Measurements from ENCODE around the gene SMIM41.
A peak's percentile ranks its signal among the peaks of the same experiment; 100 is the strongest.

SMIM41 gene

DNA sequence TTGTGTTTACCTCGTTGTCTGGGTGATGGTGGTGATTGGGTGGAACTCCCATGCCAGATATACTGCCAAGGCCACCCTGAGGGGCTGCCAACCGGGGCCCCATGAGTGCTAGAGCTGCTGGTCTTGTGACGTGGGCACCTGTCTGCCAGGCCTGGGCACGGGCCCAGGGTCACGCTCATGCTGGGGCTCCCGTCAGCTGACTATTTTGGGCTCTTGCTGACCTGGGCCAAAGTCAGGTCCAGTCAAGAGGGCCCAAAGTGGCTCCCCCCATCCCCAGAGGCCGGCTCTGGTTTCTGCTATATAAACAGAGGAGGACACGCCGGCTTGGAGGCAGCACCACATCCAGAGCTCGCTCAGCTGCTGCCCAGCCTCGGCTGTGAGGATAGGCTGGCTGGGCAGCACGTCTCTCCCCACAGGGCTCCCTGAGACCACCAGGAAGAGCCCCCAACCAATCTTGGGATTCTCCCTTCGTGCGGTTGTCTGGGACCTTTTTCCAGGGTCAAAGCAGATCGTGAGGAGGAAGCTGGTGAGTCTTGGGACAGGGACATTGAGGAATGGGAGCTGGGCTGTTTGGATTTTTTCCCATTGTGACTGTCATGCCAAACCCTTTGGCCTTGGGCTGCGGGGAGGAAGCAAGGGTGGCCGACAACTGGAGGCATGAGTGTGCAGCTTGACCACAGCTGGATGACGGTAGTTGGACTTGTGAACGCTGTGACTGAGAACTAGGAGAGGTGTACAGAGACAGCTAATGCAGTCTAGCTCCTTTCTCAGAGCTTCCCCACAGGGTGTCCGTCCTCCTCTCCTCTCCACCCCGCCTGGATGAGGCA is 35.9 kb upstream of the SMIM41 start:
- DNase-seq (ENCODE audit: low read depth, low spot score), result no peak
- TF ChIP-seq YY1 (IDR thresholded peaks at IDR 0.05; ENCODE audit: insufficient read depth, insufficient read length) (no peak), ZNF274 (IDR thresholded peaks at IDR 0.05; ENCODE audit: low read depth, low read length) (no peak), SUZ12 (IDR thresholded peaks at IDR 0.05; ENCODE audit: extremely low read depth, insufficient read depth, insufficient read length) (no peak)
- peaks cover 9% of the 10 kb centered on the region for H3K4me1 ChIP-seq (ENCODE audit: insufficient read depth, insufficient read length)
- H3K9ac ChIP-seq (ENCODE audit: insufficient read length, low read depth), result no peak overlapping the region
- H3K9me3 ChIP-seq (ENCODE audit: insufficient read depth, low read length), result no peaks in the 10 kb centered on the region
- H3K36me3 ChIP-seq (ENCODE audit: insufficient read depth, insufficient read length, low read length), result peaks cover 46% of the 10 kb centered on the region
- peaks cover under 1% of the 10 kb centered on the region for H3K27me3 ChIP-seq (ENCODE audit: insufficient read depth, insufficient read length)
- no peak overlapping the region for H3K4me3 ChIP-seq (ENCODE audit: insufficient read length, low read depth)

DNA sequence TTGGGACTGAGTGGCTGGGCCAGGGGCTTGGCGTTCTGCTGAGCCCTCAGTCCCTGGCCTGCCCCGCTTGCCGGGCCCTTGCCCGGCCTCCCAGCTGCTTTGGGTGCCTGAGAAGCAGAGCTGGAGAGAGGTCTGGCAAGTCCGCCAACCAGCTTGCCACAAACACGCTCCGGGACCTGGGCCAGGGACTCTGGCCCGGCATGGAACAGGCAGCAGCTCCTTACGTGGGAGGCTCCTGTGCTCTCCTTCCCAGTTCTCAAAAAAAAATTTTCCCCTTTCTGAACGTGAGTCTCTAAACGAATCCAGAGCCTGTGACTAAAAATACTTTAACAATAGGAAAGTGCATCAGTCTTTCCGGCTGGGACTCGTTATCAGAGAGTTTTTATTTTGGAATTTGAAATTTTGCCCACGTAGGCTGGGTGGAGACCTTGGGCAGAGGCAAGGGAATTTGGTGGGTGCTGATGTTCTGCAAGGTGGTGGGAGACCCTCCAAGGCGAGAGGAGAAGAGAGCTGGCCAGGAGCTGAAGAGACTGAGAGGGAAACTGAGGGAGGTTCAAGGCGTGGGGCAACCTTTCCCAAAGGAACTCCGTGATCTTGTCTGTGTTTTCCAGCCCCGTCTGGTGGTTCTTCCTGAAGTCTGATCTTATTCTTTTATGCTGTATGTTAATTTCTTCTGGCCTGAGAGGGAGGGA is 35.1 kb upstream of the SMIM41 start:
- H3K27me3 ChIP-seq (ENCODE audit: insufficient read depth, insufficient read length), result peaks cover 8% of the 10 kb centered on the region
- H3K9me3 ChIP-seq (ENCODE audit: insufficient read depth, low read length), result no peaks in the 10 kb centered on the region
- TF ChIP-seq YY1 (IDR thresholded peaks at IDR 0.05; ENCODE audit: insufficient read depth, insufficient read length) (no peak), ZNF274 (IDR thresholded peaks at IDR 0.05; ENCODE audit: low read depth, low read length) (no peak), SUZ12 (IDR thresholded peaks at IDR 0.05; ENCODE audit: extremely low read depth, insufficient read depth, insufficient read length) (no peak)
- H3K36me3 ChIP-seq (ENCODE audit: insufficient read depth, insufficient read length, low read length), result peaks cover 46% of the 10 kb centered on the region
- H3K4me3 ChIP-seq (ENCODE audit: insufficient read length, low read depth), result no peak overlapping the region
- H3K4me1 ChIP-seq (ENCODE audit: insufficient read depth, insufficient read length), result peaks cover 7% of the 10 kb centered on the region
- no peak for DNase-seq (ENCODE audit: low read depth, low spot score)
- H3K9ac ChIP-seq (ENCODE audit: insufficient read length, low read depth), result no peak overlapping the region

DNA sequence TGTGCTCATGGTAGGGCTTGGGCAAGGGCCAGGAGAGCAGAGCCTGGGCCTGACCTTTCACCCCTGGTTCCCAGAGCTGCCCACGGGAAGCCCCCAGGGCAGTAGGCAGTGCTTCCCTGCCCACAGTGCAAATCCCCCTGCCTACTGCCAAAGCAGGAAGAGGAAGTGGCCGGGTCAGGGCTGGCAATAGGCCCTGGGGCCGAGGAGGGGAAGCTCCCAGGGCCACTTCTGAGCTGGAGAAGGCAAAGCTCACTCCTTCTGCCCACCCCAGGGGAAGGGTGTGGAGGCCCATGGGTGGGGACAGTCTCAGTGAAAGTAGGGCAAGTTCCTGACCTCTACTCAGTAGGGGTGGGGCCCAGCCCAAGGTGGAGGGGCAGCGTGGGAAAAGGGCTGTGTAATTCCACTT is 33.7 kb upstream of the SMIM41 start:
- H3K4me3 ChIP-seq (ENCODE audit: insufficient read length, low read depth), result no peak overlapping the region
- no peak for DNase-seq (ENCODE audit: low read depth, low spot score)
- no peak for TF ChIP-seq SUZ12 (IDR thresholded peaks at IDR 0.05; ENCODE audit: extremely low read depth, insufficient read depth, insufficient read length)
- no peak for TF ChIP-seq ZNF274 (IDR thresholded peaks at IDR 0.05; ENCODE audit: low read depth, low read length)
- no peak for TF ChIP-seq YY1 (IDR thresholded peaks at IDR 0.05; ENCODE audit: insufficient read depth, insufficient read length)
- peaks cover 46% of the 10 kb centered on the region for H3K36me3 ChIP-seq (ENCODE audit: insufficient read depth, insufficient read length, low read length)
- H3K9ac ChIP-seq (ENCODE audit: insufficient read length, low read depth), result no peak overlapping the region
- peaks cover 7% of the 10 kb centered on the region for H3K4me1 ChIP-seq (ENCODE audit: insufficient read depth, insufficient read length)
- no peaks in the 10 kb centered on the region for H3K9me3 ChIP-seq (ENCODE audit: insufficient read depth, low read length)
- H3K27me3 ChIP-seq (ENCODE audit: insufficient read depth, insufficient read length), result peaks cover 18% of the 10 kb centered on the region

DNA sequence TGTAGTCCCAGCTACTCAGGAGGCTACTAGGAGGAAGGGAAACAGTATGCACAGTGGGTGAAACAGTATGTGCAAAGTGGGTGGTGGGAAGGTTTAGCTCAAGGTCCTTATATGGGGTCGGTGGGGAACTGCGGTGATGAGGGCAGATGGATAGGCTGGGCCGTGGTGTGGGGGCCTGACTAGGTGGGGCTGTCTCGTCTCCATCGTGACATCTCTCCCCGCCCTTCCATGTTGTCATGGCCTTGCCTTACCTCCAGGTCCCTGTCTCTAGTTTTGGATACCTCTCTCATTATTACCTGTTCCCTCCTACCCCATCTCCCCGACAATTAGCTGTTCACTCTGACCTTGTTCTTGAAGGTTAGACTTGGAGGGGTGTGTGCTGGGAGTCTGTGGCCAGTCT is 32.6 kb upstream of the SMIM41 start:
- no peaks in the 10 kb centered on the region for H3K9me3 ChIP-seq (ENCODE audit: insufficient read depth, low read length)
- H3K4me1 ChIP-seq (ENCODE audit: insufficient read depth, insufficient read length), result peaks cover 3% of the 10 kb centered on the region
- DNase-seq (ENCODE audit: low read depth, low spot score), result no peak
- H3K27me3 ChIP-seq (ENCODE audit: insufficient read depth, insufficient read length), result peaks cover 23% of the 10 kb centered on the region
- H3K9ac ChIP-seq (ENCODE audit: insufficient read length, low read depth), result no peak overlapping the region
- H3K4me3 ChIP-seq (ENCODE audit: insufficient read length, low read depth), result no peak overlapping the region
- TF ChIP-seq YY1 (IDR thresholded peaks at IDR 0.05; ENCODE audit: insufficient read depth, insufficient read length), result no peak
- no peak for TF ChIP-seq SUZ12 (IDR thresholded peaks at IDR 0.05; ENCODE audit: extremely low read depth, insufficient read depth, insufficient read length)
- no peak for TF ChIP-seq ZNF274 (IDR thresholded peaks at IDR 0.05; ENCODE audit: low read depth, low read length)
- peaks cover 46% of the 10 kb centered on the region for H3K36me3 ChIP-seq (ENCODE audit: insufficient read depth, insufficient read length, low read length)

DNA sequence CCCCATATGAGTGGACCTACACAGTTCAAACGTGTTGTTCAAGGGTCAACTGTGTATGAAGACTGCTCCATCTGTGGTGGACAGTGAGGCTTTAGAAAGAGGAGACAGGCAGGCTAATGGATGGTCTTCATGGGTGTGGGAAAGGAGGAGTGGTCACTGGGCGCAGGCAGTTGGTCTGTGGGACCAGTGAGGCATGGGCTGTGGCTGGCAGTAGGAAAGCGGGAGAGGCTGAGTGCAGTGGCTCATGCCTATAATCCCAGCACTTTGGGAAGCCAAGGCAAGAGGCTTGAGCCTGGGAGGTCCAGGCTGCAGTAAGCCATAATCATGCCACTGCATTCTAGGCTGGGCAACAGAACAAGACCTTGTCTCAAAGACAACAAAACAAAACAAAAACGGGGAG is 30.2 kb upstream of the SMIM41 start:
- TF ChIP-seq ZNF274 (IDR thresholded peaks at IDR 0.05; ENCODE audit: low read depth, low read length) (no peak), SUZ12 (IDR thresholded peaks at IDR 0.05; ENCODE audit: extremely low read depth, insufficient read depth, insufficient read length) (no peak), YY1 (IDR thresholded peaks at IDR 0.05; ENCODE audit: insufficient read depth, insufficient read length) (no peak)
- Histone ChIP-seq H3K4me3 (ENCODE audit: insufficient read length, low read depth) (no peak overlapping the region), H3K4me1 (ENCODE audit: insufficient read depth, insufficient read length) (peaks cover 8% of the 10 kb centered on the region), H3K9ac (ENCODE audit: insufficient read length, low read depth) (no peak overlapping the region), H3K9me3 (ENCODE audit: insufficient read depth, low read length) (no peaks in the 10 kb centered on the region), H3K36me3 (ENCODE audit: insufficient read depth, insufficient read length, low read length) (peaks cover 37% of the 10 kb centered on the region), H3K27me3 (ENCODE audit: insufficient read depth, insufficient read length) (peaks cover 32% of the 10 kb centered on the region)
- DNase-seq (ENCODE audit: low read depth, low spot score), result no peak

DNA sequence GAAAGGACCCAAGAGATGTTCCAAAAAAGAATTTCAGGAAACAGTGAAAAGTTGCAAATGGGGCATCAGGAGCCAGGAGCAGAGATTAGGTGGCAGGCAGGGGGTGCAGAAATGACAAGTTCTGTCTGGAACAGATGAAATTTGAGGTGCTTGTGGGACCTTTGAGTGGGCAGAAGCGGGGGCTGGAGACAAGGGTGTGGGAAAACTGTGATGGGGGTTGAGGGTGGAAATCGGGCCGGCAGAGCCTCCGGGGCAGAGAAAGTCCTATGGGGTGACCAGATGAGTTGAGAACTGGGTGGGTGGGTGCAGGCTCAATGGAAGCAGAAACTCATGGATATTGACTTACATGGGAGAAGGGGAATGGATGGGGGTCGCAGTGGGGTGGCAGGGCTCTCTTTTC is 29.8 kb upstream of the SMIM41 start:
- no peak overlapping the region for H3K9ac ChIP-seq (ENCODE audit: insufficient read length, low read depth)
- DNase-seq (ENCODE audit: low read depth, low spot score), result no peak
- H3K27me3 ChIP-seq (ENCODE audit: insufficient read depth, insufficient read length), result peaks cover 32% of the 10 kb centered on the region
- peaks cover 39% of the 10 kb centered on the region for H3K36me3 ChIP-seq (ENCODE audit: insufficient read depth, insufficient read length, low read length)
- TF ChIP-seq SUZ12 (IDR thresholded peaks at IDR 0.05; ENCODE audit: extremely low read depth, insufficient read depth, insufficient read length) (no peak), ZNF274 (IDR thresholded peaks at IDR 0.05; ENCODE audit: low read depth, low read length) (no peak), YY1 (IDR thresholded peaks at IDR 0.05; ENCODE audit: insufficient read depth, insufficient read length) (no peak)
- H3K4me3 ChIP-seq (ENCODE audit: insufficient read length, low read depth), result no peak overlapping the region
- peaks cover 8% of the 10 kb centered on the region for H3K4me1 ChIP-seq (ENCODE audit: insufficient read depth, insufficient read length)
- no peaks in the 10 kb centered on the region for H3K9me3 ChIP-seq (ENCODE audit: insufficient read depth, low read length)

DNA sequence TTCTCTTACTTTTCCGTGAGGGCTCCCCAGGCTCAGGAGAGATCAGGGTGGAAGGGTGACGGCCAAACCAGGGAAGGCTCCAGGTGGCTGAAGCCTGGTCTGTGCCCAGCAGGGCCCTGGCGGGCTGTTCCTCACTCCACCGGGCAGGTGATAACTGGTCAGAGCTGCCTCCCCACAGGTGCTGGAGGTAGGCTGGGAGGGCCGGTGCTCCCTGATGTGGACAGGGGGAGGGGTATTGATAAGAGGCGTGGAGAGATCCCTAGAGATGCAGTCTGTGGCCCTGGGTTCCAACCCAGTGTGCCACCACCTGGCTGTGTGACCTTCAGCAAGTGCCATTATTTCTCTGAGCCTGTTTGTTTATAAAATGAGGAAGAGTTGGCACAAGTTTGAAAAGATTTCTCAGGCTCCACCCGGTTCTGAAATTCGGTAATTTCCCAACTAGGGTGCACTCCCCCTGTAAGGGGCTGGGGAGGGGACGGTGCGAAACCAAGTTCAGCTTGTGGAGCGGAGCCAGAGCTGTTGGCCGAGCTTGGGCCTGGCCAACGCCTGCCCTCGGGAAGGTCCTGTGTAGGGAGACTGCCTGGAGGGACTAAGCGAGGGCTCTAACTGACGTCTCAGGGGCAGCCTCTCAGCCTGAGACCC is 29.3 kb upstream of the SMIM41 start:
- Histone ChIP-seq H3K9ac (ENCODE audit: insufficient read length, low read depth) (peak overlapping the region; percentile 82), H3K36me3 (ENCODE audit: insufficient read depth, insufficient read length, low read length) (peaks cover 44% of the 10 kb centered on the region), H3K4me1 (ENCODE audit: insufficient read depth, insufficient read length) (peaks cover 8% of the 10 kb centered on the region), H3K9me3 (ENCODE audit: insufficient read depth, low read length) (no peaks in the 10 kb centered on the region), H3K4me3 (ENCODE audit: insufficient read length, low read depth) (peak overlapping the region; percentile 62), H3K27me3 (ENCODE audit: insufficient read depth, insufficient read length) (peaks cover 32% of the 10 kb centered on the region)
- DNase-seq (ENCODE audit: low read depth, low spot score), result no peak
- TF ChIP-seq SUZ12 (IDR thresholded peaks at IDR 0.05; ENCODE audit: extremely low read depth, insufficient read depth, insufficient read length) (no peak), ZNF274 (IDR thresholded peaks at IDR 0.05; ENCODE audit: low read depth, low read length) (no peak), YY1 (IDR thresholded peaks at IDR 0.05; ENCODE audit: insufficient read depth, insufficient read length) (no peak)
